ENCODE results near the gene PRIMPOL.

GRCh38 chr4:184649026-184649970, at the start of gene PRIMPOL, which contains the start of gene CASP3:
- TF ChIP-seq, protein P1, sequence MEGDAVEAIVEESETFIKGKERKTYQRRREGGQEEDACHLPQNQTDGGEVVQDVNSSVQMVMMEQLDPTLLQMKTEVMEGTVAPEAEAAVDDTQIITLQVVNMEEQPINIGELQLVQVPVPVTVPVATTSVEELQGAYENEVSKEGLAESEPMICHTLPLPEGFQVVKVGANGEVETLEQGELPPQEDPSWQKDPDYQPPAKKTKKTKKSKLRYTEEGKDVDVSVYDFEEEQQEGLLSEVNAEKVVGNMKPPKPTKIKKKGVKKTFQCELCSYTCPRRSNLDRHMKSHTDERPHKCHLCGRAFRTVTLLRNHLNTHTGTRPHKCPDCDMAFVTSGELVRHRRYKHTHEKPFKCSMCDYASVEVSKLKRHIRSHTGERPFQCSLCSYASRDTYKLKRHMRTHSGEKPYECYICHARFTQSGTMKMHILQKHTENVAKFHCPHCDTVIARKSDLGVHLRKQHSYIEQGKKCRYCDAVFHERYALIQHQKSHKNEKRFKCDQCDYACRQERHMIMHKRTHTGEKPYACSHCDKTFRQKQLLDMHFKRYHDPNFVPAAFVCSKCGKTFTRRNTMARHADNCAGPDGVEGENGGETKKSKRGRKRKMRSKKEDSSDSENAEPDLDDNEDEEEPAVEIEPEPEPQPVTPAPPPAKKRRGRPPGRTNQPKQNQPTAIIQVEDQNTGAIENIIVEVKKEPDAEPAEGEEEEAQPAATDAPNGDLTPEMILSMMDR (IDR thresholded peaks at IDR 0.05; ENCODE audit: low read depth, low read length, poor library complexity, severe bottlenecking) = peak; percentile 20
- no peak for TF ChIP-seq EZH2phosphoT487 (IDR thresholded peaks at IDR 0.05; ENCODE audit: borderline replicate concordance, low read length)

Measured in DOHH2 (cell line).